ENCODE data around the gene GTPBP6.

The GTPBP6 gene, protein sequence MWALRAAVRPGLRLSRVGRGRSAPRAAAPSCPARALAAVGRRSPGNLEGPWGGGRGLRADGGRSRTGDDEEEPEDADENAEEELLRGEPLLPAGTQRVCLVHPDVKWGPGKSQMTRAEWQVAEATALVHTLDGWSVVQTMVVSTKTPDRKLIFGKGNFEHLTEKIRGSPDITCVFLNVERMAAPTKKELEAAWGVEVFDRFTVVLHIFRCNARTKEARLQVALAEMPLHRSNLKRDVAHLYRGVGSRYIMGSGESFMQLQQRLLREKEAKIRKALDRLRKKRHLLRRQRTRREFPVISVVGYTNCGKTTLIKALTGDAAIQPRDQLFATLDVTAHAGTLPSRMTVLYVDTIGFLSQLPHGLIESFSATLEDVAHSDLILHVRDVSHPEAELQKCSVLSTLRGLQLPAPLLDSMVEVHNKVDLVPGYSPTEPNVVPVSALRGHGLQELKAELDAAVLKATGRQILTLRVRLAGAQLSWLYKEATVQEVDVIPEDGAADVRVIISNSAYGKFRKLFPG

DNA sequence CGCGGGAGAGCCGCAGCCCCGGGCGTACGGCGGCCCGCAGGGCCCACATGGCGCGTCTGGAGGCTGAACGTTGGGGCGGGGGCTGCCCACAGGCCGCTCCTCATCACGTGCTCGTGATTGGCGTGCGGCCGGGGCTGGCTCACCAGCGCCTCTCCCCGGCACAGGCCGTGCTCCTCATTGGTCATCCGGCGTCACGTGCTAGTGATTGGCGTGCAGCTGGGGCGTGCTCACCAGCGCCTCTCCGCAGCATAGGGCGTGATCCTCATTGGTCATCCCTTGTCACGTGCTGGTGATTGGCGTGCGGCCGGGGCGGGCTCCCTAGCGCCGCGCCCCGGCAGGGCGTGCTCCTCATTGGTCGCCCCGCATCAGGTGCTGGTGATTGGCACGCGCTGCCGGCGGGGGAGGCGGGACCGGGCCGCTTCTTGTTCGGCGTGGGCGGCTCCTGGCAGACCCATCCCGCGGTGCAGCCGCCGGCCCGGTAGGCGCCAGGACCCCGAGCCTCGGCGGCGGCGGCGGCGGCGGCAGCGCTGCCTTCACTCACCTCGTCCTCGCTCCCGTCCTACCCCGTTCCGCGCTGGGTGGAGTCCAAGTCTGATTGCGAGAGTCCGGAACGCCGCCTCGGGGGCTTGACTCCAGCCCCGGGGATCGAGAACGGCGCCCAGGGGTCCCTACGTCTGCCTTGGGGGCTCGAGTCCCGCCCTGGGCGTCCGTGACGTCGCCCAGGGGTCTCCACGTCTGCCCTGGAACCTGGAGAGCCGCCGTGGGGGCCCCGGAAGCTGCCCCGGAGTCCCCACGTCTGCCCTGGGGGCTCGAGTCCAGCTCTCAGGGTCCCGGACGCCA, at the start of gene GTPBP6:
GTPBP6 (minus strand) TSS at position 58 of the 840 bp plus-strand sequence; CDS start at position 49, 9 bp downstream.
- TF ChIP-seq, protein P1, sequence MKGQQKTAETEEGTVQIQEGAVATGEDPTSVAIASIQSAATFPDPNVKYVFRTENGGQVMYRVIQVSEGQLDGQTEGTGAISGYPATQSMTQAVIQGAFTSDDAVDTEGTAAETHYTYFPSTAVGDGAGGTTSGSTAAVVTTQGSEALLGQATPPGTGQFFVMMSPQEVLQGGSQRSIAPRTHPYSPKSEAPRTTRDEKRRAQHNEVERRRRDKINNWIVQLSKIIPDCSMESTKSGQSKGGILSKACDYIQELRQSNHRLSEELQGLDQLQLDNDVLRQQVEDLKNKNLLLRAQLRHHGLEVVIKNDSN (IDR thresholded peaks at IDR 0.05) = peak; percentile 99
- TF ChIP-seq, protein P2, sequence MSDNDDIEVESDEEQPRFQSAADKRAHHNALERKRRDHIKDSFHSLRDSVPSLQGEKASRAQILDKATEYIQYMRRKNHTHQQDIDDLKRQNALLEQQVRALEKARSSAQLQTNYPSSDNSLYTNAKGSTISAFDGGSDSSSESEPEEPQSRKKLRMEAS (IDR thresholded peaks at IDR 0.05) = peak; percentile 39; the same call in 1 of the 2 replicates
- no peak for TF ChIP-seq FOXM1 (IDR thresholded peaks at IDR 0.05; ENCODE audit: borderline replicate concordance, low read depth)
- TF ChIP-seq TEAD4 (IDR thresholded peaks at IDR 0.05) = no peak
- TF ChIP-seq EGR1 (IDR thresholded peaks at IDR 0.05) = peak; percentile 80

DNA sequence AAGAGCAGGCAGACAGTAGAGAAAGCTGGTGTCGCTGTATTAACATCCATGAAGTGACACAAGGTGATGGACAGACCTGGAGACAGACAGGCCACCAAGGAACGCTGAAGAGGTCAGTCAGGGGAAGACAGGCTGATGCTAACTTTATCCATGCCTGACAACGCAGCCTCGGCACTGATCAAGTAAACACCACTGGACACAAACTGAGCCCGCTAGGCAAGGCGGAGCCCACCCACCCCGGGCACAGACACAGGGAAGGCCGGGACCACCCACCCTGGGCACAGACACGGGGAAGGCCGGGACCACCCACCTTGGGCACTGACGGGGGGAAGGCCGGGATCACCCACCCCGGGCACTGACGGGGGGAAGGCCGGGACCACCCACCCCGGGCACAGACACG, 49.3 kb upstream of the GTPBP6 start:
- TF ChIP-seq FOXM1 (IDR thresholded peaks at IDR 0.05; ENCODE audit: borderline replicate concordance, low read depth) (no peak), EP300 (IDR thresholded peaks at IDR 0.05; ENCODE audit: borderline replicate concordance) (no peak), TEAD4 (IDR thresholded peaks at IDR 0.05) (no peak), CEBPB (IDR thresholded peaks at IDR 0.05) (no peak), YY1 (IDR thresholded peaks at IDR 0.05; ENCODE audit: low read depth) (no peak), TCF12 (IDR thresholded peaks at IDR 0.05; ENCODE audit: low read depth) (no peak), RAD21 (IDR thresholded peaks at IDR 0.05; ENCODE audit: low read depth) (no peak), NFIC (IDR thresholded peaks at IDR 0.05) (no peak), EGR1 (IDR thresholded peaks at IDR 0.05) (no peak), TAF1 (IDR thresholded peaks at IDR 0.05; ENCODE audit: low read depth) (no peak), ZBTB7A (IDR thresholded peaks at IDR 0.05; ENCODE audit: low read depth) (no peak), CREB1 (IDR thresholded peaks at IDR 0.05; ENCODE audit: low read depth) (no peak)
- TF ChIP-seq, protein P2 (IDR thresholded peaks at IDR 0.05) = no peak
- TF ChIP-seq, protein P3, sequence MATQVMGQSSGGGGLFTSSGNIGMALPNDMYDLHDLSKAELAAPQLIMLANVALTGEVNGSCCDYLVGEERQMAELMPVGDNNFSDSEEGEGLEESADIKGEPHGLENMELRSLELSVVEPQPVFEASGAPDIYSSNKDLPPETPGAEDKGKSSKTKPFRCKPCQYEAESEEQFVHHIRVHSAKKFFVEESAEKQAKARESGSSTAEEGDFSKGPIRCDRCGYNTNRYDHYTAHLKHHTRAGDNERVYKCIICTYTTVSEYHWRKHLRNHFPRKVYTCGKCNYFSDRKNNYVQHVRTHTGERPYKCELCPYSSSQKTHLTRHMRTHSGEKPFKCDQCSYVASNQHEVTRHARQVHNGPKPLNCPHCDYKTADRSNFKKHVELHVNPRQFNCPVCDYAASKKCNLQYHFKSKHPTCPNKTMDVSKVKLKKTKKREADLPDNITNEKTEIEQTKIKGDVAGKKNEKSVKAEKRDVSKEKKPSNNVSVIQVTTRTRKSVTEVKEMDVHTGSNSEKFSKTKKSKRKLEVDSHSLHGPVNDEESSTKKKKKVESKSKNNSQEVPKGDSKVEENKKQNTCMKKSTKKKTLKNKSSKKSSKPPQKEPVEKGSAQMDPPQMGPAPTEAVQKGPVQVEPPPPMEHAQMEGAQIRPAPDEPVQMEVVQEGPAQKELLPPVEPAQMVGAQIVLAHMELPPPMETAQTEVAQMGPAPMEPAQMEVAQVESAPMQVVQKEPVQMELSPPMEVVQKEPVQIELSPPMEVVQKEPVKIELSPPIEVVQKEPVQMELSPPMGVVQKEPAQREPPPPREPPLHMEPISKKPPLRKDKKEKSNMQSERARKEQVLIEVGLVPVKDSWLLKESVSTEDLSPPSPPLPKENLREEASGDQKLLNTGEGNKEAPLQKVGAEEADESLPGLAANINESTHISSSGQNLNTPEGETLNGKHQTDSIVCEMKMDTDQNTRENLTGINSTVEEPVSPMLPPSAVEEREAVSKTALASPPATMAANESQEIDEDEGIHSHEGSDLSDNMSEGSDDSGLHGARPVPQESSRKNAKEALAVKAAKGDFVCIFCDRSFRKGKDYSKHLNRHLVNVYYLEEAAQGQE (IDR thresholded peaks at IDR 0.05; ENCODE audit: low read depth) = no peak
- TF ChIP-seq, protein P1 (IDR thresholded peaks at IDR 0.05) = no peak

DNA sequence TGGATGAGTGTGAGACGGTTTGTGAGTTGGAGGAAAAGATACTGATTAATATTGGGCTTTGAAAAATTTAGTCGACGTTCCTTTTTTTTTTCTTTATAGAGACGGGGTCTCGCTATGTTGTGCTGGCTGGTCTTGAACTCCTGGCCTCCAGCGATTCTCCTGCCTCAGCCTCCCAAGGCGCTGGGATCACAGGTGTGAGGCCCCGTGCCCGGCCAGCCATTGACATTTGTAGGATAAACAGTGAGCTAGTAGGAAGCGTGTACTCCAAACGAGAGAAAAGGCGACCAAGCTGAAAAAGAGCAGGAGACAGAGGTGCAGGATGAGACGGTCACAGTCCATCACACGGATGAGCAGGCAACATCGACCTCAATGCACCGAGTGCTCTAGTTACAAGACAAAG, 48.8 kb upstream of the GTPBP6 start:
- no peak for TF ChIP-seq YY1 (IDR thresholded peaks at IDR 0.05; ENCODE audit: low read depth)
- TF ChIP-seq, protein P1 (IDR thresholded peaks at IDR 0.05) = no peak

DNA sequence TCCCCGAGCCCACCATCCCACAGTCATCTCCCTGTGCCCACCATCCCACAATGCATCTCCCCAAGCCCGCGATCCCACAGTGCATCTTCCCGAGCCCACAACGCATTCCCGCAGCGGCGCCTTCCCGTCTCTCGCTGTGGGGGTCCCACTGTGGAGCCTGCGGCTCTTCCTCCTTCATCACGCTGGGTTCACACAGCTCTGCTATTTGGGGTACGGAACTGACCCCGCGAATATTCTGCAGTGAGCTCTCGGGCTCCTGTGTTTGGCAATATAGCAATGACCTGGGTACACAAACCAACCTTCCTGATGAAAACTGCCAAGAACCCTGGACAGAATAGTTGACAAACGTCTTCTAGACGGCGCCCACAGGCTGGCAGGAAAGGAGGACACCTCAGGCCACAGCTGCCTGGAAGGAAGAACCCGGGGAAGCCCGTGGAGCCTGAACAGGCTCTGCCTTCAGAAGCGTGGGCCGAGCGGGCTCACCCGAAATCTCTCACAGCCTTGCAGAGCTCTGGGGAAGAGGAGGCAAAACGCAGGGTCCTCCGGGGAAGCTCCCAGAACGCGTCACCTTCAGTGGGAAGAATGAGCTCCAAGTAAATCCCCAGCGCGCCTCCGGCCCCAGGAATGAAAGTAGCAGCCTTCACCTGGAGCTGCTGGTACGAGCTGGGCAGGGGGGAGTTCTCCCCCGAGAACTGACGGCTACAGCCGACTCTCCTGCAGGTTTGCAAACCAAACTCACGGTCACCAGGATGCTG, 45.2 kb upstream of the GTPBP6 start:
- TF ChIP-seq TAF1 (IDR thresholded peaks at IDR 0.05; ENCODE audit: low read depth) = no peak
- TF ChIP-seq NFIC (IDR thresholded peaks at IDR 0.05) = no peak
- no peak for TF ChIP-seq YY1 (IDR thresholded peaks at IDR 0.05; ENCODE audit: low read depth)
- TF ChIP-seq TEAD4 (IDR thresholded peaks at IDR 0.05) = no peak
- TF ChIP-seq EP300 (IDR thresholded peaks at IDR 0.05; ENCODE audit: borderline replicate concordance) = no peak
- no peak for TF ChIP-seq FOXM1 (IDR thresholded peaks at IDR 0.05; ENCODE audit: borderline replicate concordance, low read depth)
- TF ChIP-seq, protein P2 (IDR thresholded peaks at IDR 0.05) = no peak
- TF ChIP-seq, protein P1 (IDR thresholded peaks at IDR 0.05) = no peak
- TF ChIP-seq RAD21 (IDR thresholded peaks at IDR 0.05; ENCODE audit: low read depth) = no peak
- no peak for TF ChIP-seq ZBTB7A (IDR thresholded peaks at IDR 0.05; ENCODE audit: low read depth)
- TF ChIP-seq, protein P3 (IDR thresholded peaks at IDR 0.05; ENCODE audit: low read depth) = no peak
- no peak for TF ChIP-seq TCF12 (IDR thresholded peaks at IDR 0.05; ENCODE audit: low read depth)
- no peak for TF ChIP-seq CEBPB (IDR thresholded peaks at IDR 0.05)
- TF ChIP-seq CREB1 (IDR thresholded peaks at IDR 0.05; ENCODE audit: low read depth) = no peak
- TF ChIP-seq EGR1 (IDR thresholded peaks at IDR 0.05) = no peak
